NB4 (cell line): ENCODE measurements around the gene ANKRD24.
A peak's percentile ranks its signal among the peaks of the same experiment; 100 is the strongest.

Experiments
- DNase-seq: peaks from one replicate; pipeline ENCODE4 v3.0.0; 2010; ENCODE audit warnings: low read depth
- H3K4me3 ChIP-seq: one replicate; pipeline ENCODE4 v1.5.1; 2011; ENCODE audit warnings: mild to moderate bottlenecking, low read depth, low read length, moderate library complexity
- MYC ChIP-seq: IDR thresholded peaks from 2 replicates; pipeline ENCODE4 v1.6.1; 2011; ENCODE audit warnings: low read depth, low read length
- POLR2A ChIP-seq: IDR thresholded peaks from 2 replicates; pipeline ENCODE4 v1.6.1; 2011; ENCODE audit warnings: mild to moderate bottlenecking; ENCODE audit not compliant: insufficient read length; ENCODE audit errors: extremely low read depth
- TF ChIP-seq, protein P1 (sequence below): IDR thresholded peaks from one replicate; pipeline ENCODE4 v1.5.1; 2012; ENCODE audit warnings: low read depth, low read length
- TF ChIP-seq, protein P2 (sequence below): IDR thresholded peaks from 2 replicates; pipeline ENCODE4 v1.6.1; 2011; ENCODE audit warnings: low read depth, low read length

ANKRD24 gene

DNA sequence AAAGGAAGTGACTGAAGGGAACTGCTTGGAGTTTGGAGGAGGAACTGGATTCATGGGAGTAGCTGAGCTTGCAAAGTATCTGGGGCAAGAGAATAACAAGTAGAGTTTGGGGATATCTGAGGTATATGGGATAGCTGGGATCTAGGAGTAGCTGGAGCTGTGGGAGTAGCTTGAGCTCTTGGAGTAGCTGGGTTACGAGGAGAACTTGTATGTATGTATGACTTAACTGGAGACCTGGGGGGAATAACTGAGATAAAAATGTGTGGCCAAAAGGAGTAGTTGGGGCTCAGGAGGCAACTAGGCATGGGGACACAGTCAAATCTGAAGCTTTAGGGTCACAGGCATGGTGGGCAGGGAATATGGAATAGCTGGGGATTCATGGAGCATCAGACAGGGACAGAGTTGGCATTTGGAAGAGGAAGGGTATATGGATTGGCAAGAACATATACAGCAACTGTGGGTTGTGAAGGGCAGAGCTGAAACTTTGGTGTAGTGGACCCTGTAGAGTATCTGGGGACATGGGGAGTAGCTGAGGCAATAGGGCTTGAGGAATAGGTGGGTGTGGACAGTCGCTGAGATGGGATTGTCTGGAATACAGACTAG is 18.6 kb downstream of the ANKRD24 start:
- DNase-seq: no peak
- no peak for TF ChIP-seq POLR2A
- TF ChIP-seq, protein P1, sequence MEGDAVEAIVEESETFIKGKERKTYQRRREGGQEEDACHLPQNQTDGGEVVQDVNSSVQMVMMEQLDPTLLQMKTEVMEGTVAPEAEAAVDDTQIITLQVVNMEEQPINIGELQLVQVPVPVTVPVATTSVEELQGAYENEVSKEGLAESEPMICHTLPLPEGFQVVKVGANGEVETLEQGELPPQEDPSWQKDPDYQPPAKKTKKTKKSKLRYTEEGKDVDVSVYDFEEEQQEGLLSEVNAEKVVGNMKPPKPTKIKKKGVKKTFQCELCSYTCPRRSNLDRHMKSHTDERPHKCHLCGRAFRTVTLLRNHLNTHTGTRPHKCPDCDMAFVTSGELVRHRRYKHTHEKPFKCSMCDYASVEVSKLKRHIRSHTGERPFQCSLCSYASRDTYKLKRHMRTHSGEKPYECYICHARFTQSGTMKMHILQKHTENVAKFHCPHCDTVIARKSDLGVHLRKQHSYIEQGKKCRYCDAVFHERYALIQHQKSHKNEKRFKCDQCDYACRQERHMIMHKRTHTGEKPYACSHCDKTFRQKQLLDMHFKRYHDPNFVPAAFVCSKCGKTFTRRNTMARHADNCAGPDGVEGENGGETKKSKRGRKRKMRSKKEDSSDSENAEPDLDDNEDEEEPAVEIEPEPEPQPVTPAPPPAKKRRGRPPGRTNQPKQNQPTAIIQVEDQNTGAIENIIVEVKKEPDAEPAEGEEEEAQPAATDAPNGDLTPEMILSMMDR: no peak
- TF ChIP-seq, protein P2, sequence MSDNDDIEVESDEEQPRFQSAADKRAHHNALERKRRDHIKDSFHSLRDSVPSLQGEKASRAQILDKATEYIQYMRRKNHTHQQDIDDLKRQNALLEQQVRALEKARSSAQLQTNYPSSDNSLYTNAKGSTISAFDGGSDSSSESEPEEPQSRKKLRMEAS: no peak
- H3K4me3 ChIP-seq: no peak overlapping the region

GRCh38 chr19:4201798-4202197 is 19.3 kb downstream of the ANKRD24 start:
- DNase-seq: no peak
- H3K4me3 ChIP-seq: no peak overlapping the region
- TF ChIP-seq, protein P2: no peak
- TF ChIP-seq, protein P1: no peak

DNA sequence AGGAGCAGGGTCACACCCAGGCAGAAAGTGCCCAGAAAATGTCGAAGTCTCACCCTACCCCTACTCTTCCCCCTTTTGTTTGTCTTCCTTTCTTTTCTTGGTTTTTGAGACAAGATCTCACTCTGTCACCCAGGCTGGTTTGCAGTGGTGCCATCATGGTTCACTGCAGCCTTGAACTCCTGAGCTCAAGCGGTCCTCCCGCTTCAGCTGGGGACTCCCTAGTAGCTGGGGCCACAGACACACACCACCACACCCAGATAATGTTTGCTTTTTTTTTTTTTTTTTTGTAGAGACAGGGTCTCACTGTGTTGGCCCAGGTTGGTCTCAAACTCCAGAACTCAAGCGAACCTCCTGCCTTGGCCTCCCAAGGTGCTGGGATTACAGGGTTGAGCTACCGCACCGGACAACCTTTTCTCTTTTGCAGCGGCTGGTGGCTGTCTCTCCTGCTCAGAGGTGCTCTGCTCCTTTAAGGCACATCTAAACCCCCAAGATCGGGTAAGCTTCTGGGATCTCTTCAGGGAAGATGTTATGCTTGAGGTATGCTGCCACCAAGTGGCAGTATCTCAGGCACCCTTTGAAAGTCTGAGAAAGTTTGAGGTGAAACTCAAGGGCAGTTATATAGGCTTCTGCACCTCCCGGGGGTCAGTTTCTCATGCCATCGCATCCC is 24.5 kb downstream of the ANKRD24 start:
- peak; percentile 36 for DNase-seq
- TF ChIP-seq POLR2A: no peak
- TF ChIP-seq, protein P1: peak; percentile 10
- no peak overlapping the region for H3K4me3 ChIP-seq

DNA sequence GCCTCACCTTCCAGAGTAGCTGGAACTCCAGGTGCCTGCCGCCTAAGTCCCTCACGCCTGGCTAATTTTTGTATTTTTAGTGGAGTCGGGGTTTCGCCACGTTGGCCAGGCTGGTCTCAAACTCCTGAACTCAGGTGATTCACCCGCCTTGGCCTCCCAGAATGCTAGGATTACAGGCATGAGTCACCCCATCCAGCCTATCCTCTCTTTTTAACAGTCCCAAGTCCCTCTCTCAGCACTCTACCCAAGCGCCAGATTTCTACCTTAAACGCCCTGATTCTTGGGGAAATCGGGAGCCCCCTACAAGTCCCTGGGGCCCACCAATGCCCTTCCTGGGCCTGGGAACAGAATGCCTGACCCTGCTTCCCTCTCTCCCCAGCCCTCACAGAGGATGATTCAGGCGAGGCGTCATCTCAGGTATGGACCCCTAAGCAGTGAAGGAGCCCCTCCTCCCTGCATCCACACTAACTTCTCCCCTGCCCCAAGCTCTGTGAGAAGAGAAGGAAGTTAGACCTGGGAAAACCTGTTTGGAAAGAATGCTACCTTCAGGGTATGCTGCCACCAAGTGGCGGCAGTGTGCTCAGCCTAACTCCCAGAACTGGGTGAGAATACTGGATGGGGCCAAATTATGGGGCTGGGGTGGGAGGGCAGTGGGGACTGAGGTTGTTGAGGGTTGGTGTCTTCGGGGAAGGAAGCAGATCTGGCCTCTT is 26.1 kb downstream of the ANKRD24 start:
- DNase-seq: peak; percentile 35
- TF ChIP-seq, protein P1: peak; percentile 20
- TF ChIP-seq POLR2A: no peak
- no peak for TF ChIP-seq MYC
- H3K4me3 ChIP-seq: no peak overlapping the region

DNA sequence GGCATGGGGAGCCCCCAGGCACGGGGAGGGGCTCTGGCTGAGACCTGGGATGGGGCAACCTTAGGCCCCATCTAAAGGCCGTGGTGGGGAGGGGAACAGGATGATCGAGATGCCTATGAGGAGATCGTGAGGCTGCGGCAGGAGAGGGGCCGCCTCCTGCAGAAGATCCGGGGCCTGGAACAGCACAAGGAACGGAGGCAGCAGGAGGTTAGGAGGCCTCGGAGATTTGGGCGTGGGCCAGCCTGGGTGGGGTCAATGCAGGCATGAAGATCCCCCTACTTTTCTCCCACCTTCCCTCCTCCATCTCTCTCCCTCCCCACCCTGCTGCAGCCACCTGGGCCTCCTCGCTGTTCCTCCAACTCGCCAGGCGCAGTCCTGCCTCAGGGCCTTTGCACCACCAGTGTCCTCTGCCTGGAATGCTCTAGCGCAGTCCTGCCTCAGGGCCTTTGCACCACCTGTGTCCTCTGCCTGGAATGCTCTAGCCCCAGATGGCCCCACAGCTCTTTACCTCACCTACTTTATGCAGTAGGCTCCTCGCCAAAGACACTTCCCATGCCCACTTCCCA is 27.8 kb downstream of the ANKRD24 start:
- H3K4me3 ChIP-seq: no peak overlapping the region
- DNase-seq: no peak
- TF ChIP-seq POLR2A (no peak), MYC (no peak)
- TF ChIP-seq, protein P2: no peak
- TF ChIP-seq, protein P1: no peak
